Stimulated activated CD8-positive, alpha-beta memory T cell treated with anti-CD3 and anti-CD28 coated beads, Interleukin-7, amount 100 ng/mL, for 48 hours (primary cell): ENCODE data around the gene RTCB.

Source experiments
- DNase-seq, 2 donors: peaks; one replicate each; pipeline ENCODE4 v3.0.0-alpha.2; 2020; ENCODE audit warnings: low read depth in 1 of 2; ENCODE audit errors: extremely low read depth in 1 of 2

The RTCB gene

GRCh38 chr22:32411829-32412592, at the start of gene RTCB:
Gene RTCB, minus strand, starts transcription at chr22:32412247. Its CDS starts 91 bp downstream, at chr22:32412156.
- peak; percentile 78 to 80 for DNase-seq

GRCh38 chr22:32457031-32457430, 45.0 kb upstream of the RTCB start:
- DNase-seq, result no peak

- no peak for DNase-seq
Observed at GRCh38 chr22:32448980-32449379, 36.9 kb upstream of the RTCB start.

GRCh38 chr22:32446321-32446720, 34.3 kb upstream of the RTCB start:
- DNase-seq, result no peak

GRCh38 chr22:32444068-32444467, 32.0 kb upstream of the RTCB start:
- no peak for DNase-seq

- DNase-seq, result no peak
Observed at GRCh38 chr22:32430352-32430751, 18.3 kb upstream of the RTCB start.

GRCh38 chr22:32426881-32427280, 14.8 kb upstream of the RTCB start:
- DNase-seq, result no peak

- DNase-seq, result no peak
Observed at GRCh38 chr22:32423664-32424063, 11.6 kb upstream of the RTCB start.

GRCh38 chr22:32422062-32422461, 10.0 kb upstream of the RTCB start:
- DNase-seq, result no peak

- DNase-seq, result no peak
Observed at GRCh38 chr22:32421484-32421883, 9.4 kb upstream of the RTCB start.

GRCh38 chr22:32417906-32418305, 5.9 kb upstream of the RTCB start:
- no peak for DNase-seq

GRCh38 chr22:32416556-32417085, 4.6 kb upstream of the RTCB start:
- no peak for DNase-seq

GRCh38 chr22:32414191-32414590, 2.1 kb upstream of the RTCB start:
- DNase-seq, result no peak

- DNase-seq, result no peak
Observed at GRCh38 chr22:32413719-32414118, 1.7 kb upstream of the RTCB start.

GRCh38 chr22:32411402-32411801, 645 bp downstream of the RTCB start:
- no peak for DNase-seq

- DNase-seq, result no peak
Observed at GRCh38 chr22:32410459-32410858, 1.6 kb downstream of the RTCB start.

GRCh38 chr22:32409977-32410376, 2.1 kb downstream of the RTCB start:
- no peak for DNase-seq

- DNase-seq, result no peak
Observed at GRCh38 chr22:32407936-32408335, 4.1 kb downstream of the RTCB start.

GRCh38 chr22:32407312-32407711, 4.7 kb downstream of the RTCB start:
- DNase-seq, result no peak

GRCh38 chr22:32404021-32404420, 8.0 kb downstream of the RTCB start:
- DNase-seq, result no peak

GRCh38 chr22:32401486-32401885, 10.6 kb downstream of the RTCB start:
- DNase-seq, result no peak

GRCh38 chr22:32396746-32397145, 15.3 kb downstream of the RTCB start:
- no peak for DNase-seq

- DNase-seq, result no peak
Observed at GRCh38 chr22:32396255-32396654, 15.8 kb downstream of the RTCB start.
